ENCODE measurements around the gene PMM2. TPM values are rescaled to one million over a fixed set of nuclear protein-coding genes. Genes with fewer than 3 reads are reported as not detected.

Gene PMM2
- total RNA-seq, 1 donor from 2014 or later = 22.2 TPM

DNA sequence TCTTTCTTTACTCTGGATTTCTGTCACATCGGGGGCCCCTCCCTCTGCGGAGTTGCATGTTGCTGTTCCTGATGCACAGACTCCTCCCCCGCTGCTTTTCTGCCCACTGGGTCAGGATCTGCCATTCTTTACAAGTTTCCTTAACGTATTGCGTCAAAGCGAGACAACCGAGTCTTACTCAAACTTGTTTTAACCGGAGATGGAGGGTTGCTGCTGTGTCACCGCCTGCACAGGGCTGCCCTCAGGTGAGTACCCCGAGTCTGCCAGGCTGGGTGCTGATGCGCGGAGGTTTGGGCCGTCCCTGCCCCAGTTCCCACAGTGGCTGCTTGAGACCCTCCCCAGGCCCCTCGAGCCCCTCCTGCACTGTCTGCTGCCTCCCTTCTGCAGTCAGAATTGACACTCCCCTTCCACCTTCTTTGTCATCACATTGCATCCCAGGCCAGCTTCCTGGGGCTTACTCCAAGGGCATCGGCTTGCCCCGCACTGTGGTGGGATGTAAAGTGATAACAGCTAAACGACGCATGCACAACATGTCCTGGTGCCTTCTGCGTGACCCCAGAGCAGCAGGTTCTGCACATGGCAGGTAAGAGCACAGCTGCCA lies 51.9 kb downstream of the PMM2 start:
- H3K4me3 Mint-ChIP-seq = peak overlapping the region; percentile 34
- no peaks in the 10 kb centered on the region for H3K36me3 ChIP-seq
- H3K27ac Mint-ChIP-seq = peak overlapping the region; percentile 64

DNA sequence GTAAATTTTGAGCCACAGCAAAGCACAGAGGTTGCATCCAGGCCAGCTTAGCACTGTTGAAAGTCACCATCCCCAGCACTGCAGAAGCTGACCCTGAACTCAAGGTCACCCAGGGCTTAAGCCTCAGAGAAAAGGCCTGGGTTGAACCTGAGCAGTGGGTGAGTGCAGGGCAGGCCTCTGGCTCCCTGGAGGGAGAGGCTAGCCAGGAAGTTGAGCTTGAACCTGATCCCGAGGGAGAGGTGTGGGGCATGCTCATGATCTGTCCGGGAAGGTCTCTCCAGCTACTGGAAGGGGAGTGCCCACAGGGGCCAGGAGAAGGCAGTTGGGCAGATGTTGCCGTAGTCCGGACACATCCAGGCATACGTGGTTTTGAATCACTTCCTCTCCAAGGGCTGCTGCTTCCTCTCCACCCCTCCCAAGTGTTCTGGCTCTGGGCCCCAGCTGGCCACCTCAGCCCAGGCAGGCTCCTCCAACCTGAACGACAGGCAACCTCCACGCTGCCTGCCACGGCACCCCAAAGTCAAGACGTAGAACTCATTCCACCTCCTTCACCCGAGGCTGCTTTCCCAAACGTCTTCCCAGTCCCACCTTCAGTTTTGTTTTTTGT lies 52.7 kb downstream of the PMM2 start:
- Mint-ChIP-seq H3K27ac (no peak overlapping the region), H3K4me3 (no peak overlapping the region), H3K27me3 (ENCODE audit: insufficient read depth, low read depth) (peaks cover 7% of the 10 kb centered on the region), H3K9me3 (no peaks in the 10 kb centered on the region), H3K36me3 (peaks cover 31% of the 10 kb centered on the region), H3K4me1 (peaks cover 16% of the 10 kb centered on the region)
- Histone ChIP-seq H3K9ac (no peak overlapping the region), H3K4me1 (no peaks in the 10 kb centered on the region), H3K79me2 (ENCODE audit: low read depth) (peaks cover 14% of the 10 kb centered on the region), H2AFZ (replicated peaks) (no peak overlapping the region), H3F3A (ENCODE audit: low read depth) (peaks cover 23% of the 10 kb centered on the region), H3K9me3 (ENCODE audit: low read depth) (no peaks in the 10 kb centered on the region), H3K4me3 (no peak overlapping the region), H4K20me1 (ENCODE audit: low read depth) (peaks cover 28% of the 10 kb centered on the region), H3K27me3 (no peaks in the 10 kb centered on the region), H3K27ac (no peak overlapping the region), H3K4me2 (no peak overlapping the region), H3K36me3 (no peaks in the 10 kb centered on the region)
- DNase-seq (ENCODE audit: low spot score) = no peak
- TF ChIP-seq EZH2phosphoT487 (IDR thresholded peaks at IDR 0.05) (no peak), EZH2 (IDR thresholded peaks at IDR 0.05) (no peak)
- TF ChIP-seq, protein P1, sequence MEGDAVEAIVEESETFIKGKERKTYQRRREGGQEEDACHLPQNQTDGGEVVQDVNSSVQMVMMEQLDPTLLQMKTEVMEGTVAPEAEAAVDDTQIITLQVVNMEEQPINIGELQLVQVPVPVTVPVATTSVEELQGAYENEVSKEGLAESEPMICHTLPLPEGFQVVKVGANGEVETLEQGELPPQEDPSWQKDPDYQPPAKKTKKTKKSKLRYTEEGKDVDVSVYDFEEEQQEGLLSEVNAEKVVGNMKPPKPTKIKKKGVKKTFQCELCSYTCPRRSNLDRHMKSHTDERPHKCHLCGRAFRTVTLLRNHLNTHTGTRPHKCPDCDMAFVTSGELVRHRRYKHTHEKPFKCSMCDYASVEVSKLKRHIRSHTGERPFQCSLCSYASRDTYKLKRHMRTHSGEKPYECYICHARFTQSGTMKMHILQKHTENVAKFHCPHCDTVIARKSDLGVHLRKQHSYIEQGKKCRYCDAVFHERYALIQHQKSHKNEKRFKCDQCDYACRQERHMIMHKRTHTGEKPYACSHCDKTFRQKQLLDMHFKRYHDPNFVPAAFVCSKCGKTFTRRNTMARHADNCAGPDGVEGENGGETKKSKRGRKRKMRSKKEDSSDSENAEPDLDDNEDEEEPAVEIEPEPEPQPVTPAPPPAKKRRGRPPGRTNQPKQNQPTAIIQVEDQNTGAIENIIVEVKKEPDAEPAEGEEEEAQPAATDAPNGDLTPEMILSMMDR (IDR thresholded peaks at IDR 0.05) = no peak

More for the DNA sequence above, 51.9 kb downstream of the PMM2 start:
- Histone ChIP-seq H3K27me3 (no peaks in the 10 kb centered on the region), H3K4me1 (no peaks in the 10 kb centered on the region), H3K4me2 (no peak overlapping the region), H3K79me2 (ENCODE audit: low read depth) (peaks cover 15% of the 10 kb centered on the region), H3K27ac (no peak overlapping the region), H3K9ac (no peak overlapping the region), H3K9me3 (ENCODE audit: low read depth) (no peaks in the 10 kb centered on the region), H2AFZ (replicated peaks) (no peak overlapping the region), H3F3A (ENCODE audit: low read depth) (peaks cover 23% of the 10 kb centered on the region), H3K4me3 (no peak overlapping the region), H4K20me1 (ENCODE audit: low read depth) (peaks cover 19% of the 10 kb centered on the region)
- Mint-ChIP-seq H3K4me1 (peaks cover 11% of the 10 kb centered on the region), H3K9me3 (no peaks in the 10 kb centered on the region), H3K27me3 (ENCODE audit: insufficient read depth, low read depth) (peaks cover 7% of the 10 kb centered on the region), H3K36me3 (peaks cover 32% of the 10 kb centered on the region)
- DNase-seq (ENCODE audit: low spot score) = no peak
- TF ChIP-seq, protein P1 (IDR thresholded peaks at IDR 0.05) = no peak
- no peak for TF ChIP-seq EZH2 (IDR thresholded peaks at IDR 0.05)

DNA sequence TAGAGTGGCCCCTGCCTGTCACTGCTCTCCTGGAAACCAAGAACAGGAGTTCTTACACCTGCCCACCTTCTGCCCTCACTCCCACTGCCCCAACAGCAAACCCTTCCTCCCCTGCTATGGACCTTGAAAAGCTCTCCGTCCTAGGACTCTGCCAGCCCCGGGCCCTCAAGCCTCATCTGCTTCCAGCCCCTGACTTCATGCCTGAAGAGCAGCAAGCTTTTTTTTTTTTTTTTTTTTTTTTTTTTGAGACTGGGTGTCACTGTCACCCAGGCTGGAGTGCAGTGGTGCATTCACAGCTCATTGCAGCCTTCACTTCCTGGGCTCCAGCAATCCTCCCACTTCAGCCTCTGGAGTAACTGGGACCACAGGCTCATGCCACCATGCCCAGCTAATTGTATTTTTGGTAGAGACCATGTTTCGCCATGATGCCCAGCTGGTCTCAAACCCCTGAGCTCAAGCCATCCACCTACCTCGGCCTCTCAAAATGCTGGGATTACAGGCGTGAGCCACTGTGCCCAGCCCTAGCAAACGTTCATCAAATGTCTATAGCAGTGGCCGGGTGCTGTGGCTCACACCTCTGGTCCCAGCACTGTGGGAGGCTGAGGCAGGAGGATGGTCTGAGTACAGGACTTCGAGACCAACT lies 54.2 kb downstream of the PMM2 start:
- H3K27me3 ChIP-seq = no peaks in the 10 kb centered on the region
- H3K27ac Mint-ChIP-seq = no peak overlapping the region
- H3K9ac ChIP-seq = no peak overlapping the region
- peaks cover 16% of the 10 kb centered on the region for H3K4me1 Mint-ChIP-seq
- TF ChIP-seq EZH2 (IDR thresholded peaks at IDR 0.05) = no peak
- TF ChIP-seq EZH2phosphoT487 (IDR thresholded peaks at IDR 0.05) = no peak
- TF ChIP-seq, protein P1 (IDR thresholded peaks at IDR 0.05) = no peak
- H3K79me2 ChIP-seq (ENCODE audit: low read depth) = no peaks in the 10 kb centered on the region
- H3K9me3 ChIP-seq (ENCODE audit: low read depth) = no peaks in the 10 kb centered on the region
- peaks cover 5% of the 10 kb centered on the region for H3K27me3 Mint-ChIP-seq (ENCODE audit: insufficient read depth, low read depth)
- H3K4me3 Mint-ChIP-seq = no peak overlapping the region
- peaks cover 38% of the 10 kb centered on the region for H4K20me1 ChIP-seq (ENCODE audit: low read depth)
- H3K4me1 ChIP-seq = no peaks in the 10 kb centered on the region
- no peak overlapping the region for H2AFZ ChIP-seq (replicated peaks)
- no peaks in the 10 kb centered on the region for H3K9me3 Mint-ChIP-seq
- no peak overlapping the region for H3K4me2 ChIP-seq
- no peaks in the 10 kb centered on the region for H3K36me3 ChIP-seq
- H3K4me3 ChIP-seq = no peak overlapping the region
- no peak for DNase-seq (ENCODE audit: low spot score)
- peaks cover 36% of the 10 kb centered on the region for H3K36me3 Mint-ChIP-seq
- H3F3A ChIP-seq (ENCODE audit: low read depth) = peaks cover 21% of the 10 kb centered on the region
- no peak overlapping the region for H3K27ac ChIP-seq

All from neural progenitor cell (in vitro differentiated cells).